Neutrophil (primary cell): ENCODE data around the gene INS.

Experiments used
- H3K27ac ChIP-seq: fragments of 200-600 bp; sonication (generic); 2 replicates; pipeline ENCODE4 v1.5.1; 2016; ENCODE audit warnings: mild to moderate bottlenecking, moderate library complexity
- H3K27me3 ChIP-seq: fragments of 200-600 bp; sonication (generic); 2 replicates; pipeline ENCODE4 v1.6.0; 2016; ENCODE audit warnings: mild to moderate bottlenecking
- H3K36me3 ChIP-seq: fragments of 200-600 bp; sonication (generic); 2 replicates; pipeline ENCODE4 v1.5.1; 2017
- H3K4me1 ChIP-seq, 2 experiments: fragments of 200-600 bp in 1 of 2; sonication (generic) in 1 of 2; 1 replicate in 1 of 2; 2 replicates in 1 of 2; pipeline versions ENCODE4 v1.5.1 to v1.6.1; 2013 to 2016; ENCODE audit warnings: low read depth in 1 of 2, low read length in 1 of 2, mild to moderate bottlenecking in 1 of 2, moderate library complexity in 1 of 2; ENCODE audit not compliant: control insufficient read depth in 1 of 2, insufficient read depth in 1 of 2
- H3K4me3 ChIP-seq, 2 experiments: fragments of 200-600 bp in 1 of 2; sonication (generic) in 1 of 2; 1 replicate in 1 of 2; 2 replicates in 1 of 2; pipeline ENCODE4 v1.5.1; 2013 to 2016; ENCODE audit warnings: low read depth in 1 of 2, low read length in 1 of 2, mild to moderate bottlenecking in 1 of 2, moderate library complexity in 1 of 2
- H3K9me3 ChIP-seq: fragments of 200-600 bp; sonication (generic); 2 replicates; pipeline ENCODE4 v1.5.1; 2016
- CTCF ChIP-seq: fragments of 200-600 bp; sonication (generic); IDR thresholded peaks from 2 replicates; pipeline ENCODE4 v1.5.1; 2016; ENCODE audit warnings: antibody characterized with exemption

Gene INS

GRCh38 chr11:2160736-2161259 lies at the start of gene INS:
INS (minus strand) TSS chr11:2161209; CDS start chr11:2160971, 238 bp downstream.
- no peaks in the 10 kb centered on the region for H3K36me3 ChIP-seq
- TF ChIP-seq CTCF: no peak
- H3K4me3 ChIP-seq: no peak within 1 kb of the TSS
- H3K9me3 ChIP-seq: no peaks in the 10 kb centered on the region
- H3K27ac ChIP-seq: no peak within 1 kb of the TSS
- peaks cover 10% of the 10 kb centered on the region for H3K27me3 ChIP-seq
- H3K4me1 ChIP-seq: no peaks in the 10 kb centered on the region

DNA sequence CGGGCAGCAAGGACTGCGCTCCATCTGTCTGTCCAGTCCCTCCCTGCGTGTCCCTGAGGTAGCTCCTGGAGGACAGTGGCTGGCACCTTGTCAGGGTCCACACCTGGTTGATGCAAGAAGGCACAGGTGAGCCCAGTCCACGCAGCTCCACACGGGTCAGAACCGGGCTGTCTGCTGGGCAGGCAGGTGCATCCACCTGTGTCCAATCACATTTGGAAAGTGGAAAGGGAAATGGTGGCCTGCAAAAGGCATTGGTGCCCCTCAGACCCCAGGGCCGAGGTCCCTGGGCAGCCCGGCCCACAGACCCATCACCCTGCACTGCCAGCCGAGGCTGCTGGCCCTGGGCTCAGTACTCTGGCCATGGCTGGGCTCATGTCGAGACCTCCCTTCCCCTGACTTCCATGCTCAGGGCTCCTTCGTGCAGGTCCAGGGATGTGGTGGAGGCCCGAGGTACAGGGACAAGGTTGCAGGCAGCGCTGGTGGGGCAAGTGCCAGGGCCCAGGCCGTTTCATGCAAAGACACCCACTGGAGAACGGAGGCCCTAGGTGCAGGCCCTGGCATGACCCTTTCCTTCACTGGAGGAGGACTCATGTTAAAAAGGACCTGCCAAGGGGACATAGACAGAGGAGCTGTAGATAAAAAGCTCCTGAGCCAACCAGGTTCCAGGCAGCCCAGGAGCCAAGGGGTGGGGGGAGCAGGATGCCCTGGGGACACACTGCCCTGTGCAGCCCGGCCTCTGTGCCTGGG lies 49.5 kb upstream of the INS start:
- H3K4me1 ChIP-seq: no peaks in the 10 kb centered on the region
- H3K4me3 ChIP-seq: no peak overlapping the region
- no peak overlapping the region for H3K27ac ChIP-seq
- no peak for TF ChIP-seq CTCF
- H3K9me3 ChIP-seq: no peaks in the 10 kb centered on the region
- H3K27me3 ChIP-seq: peaks cover 8% of the 10 kb centered on the region
- H3K36me3 ChIP-seq: no peaks in the 10 kb centered on the region

GRCh38 chr11:2209900-2210321 lies 48.9 kb upstream of the INS start:
- peaks cover 8% of the 10 kb centered on the region for H3K27me3 ChIP-seq
- H3K27ac ChIP-seq: no peak overlapping the region
- no peaks in the 10 kb centered on the region for H3K9me3 ChIP-seq
- H3K4me3 ChIP-seq: no peak overlapping the region
- TF ChIP-seq CTCF: no peak
- no peaks in the 10 kb centered on the region for H3K4me1 ChIP-seq
- no peaks in the 10 kb centered on the region for H3K36me3 ChIP-seq

DNA sequence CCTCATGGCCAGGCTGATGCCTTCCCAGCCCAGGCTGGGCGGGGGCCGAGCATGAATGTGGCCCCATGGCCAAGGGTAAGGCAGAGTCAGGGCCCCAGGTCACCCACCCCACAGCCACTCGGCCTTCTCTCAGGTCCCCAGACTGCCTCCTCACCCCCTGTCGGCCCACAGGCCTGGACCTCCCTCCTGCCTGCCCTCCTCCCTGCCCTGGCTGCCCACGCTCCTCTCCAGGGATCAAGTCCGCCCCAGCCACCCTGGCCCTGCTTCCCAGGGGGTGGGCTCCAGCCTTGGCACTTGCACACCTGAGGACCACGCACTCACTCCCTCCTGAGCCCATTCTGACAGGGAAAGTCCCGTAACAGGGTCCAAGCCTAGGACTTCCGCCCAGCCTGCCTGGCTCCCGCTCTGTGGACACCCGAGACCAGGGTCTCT lies 48.4 kb upstream of the INS start:
- Histone ChIP-seq H3K27me3 (peaks cover 8% of the 10 kb centered on the region), H3K27ac (no peak overlapping the region), H3K36me3 (no peaks in the 10 kb centered on the region), H3K9me3 (no peaks in the 10 kb centered on the region), H3K4me3 (no peak overlapping the region), H3K4me1 (no peaks in the 10 kb centered on the region)
- TF ChIP-seq CTCF: no peak

- H3K4me1 ChIP-seq: no peaks in the 10 kb centered on the region
- no peak overlapping the region for H3K4me3 ChIP-seq
- no peak overlapping the region for H3K27ac ChIP-seq
- TF ChIP-seq CTCF: no peak
- H3K36me3 ChIP-seq: no peaks in the 10 kb centered on the region
- H3K27me3 ChIP-seq: peaks cover 6% of the 10 kb centered on the region
- H3K9me3 ChIP-seq: no peaks in the 10 kb centered on the region
Observed at GRCh38 chr11:2208691-2209369, 47.8 kb upstream of the INS start.
